CD1c-positive myeloid dendritic cell (primary cell): Measurements from ENCODE around the gene TM9SF4.
"Not testable (repeated sequence)": the region's sequence is repeated elsewhere in the genome, so short reads cannot be mapped to it uniquely, and the experiment has no call there.

ENCODE experiments used
- DNase-seq: peaks from one replicate; pipeline ENCODE4 v3.0.0-alpha.2; 2016; ENCODE audit errors: extremely low spot score

Gene TM9SF4

GRCh38 chr20:32158351-32158750, 48.8 kb downstream of the TM9SF4 start:
- no peak for DNase-seq

GRCh38 chr20:32158943-32159660, 49.6 kb downstream of the TM9SF4 start:
- DNase-seq, result no peak

- no peak for DNase-seq
Observed at GRCh38 chr20:32159766-32160221, 50.3 kb downstream of the TM9SF4 start.

- DNase-seq, result no peak
Observed at GRCh38 chr20:32160341-32160740, 50.8 kb downstream of the TM9SF4 start.

GRCh38 chr20:32162351-32162750, 52.8 kb downstream of the TM9SF4 start:
- DNase-seq, result no peak

GRCh38 chr20:32163951-32164350, 54.4 kb downstream of the TM9SF4 start:
- no peak for DNase-seq

GRCh38 chr20:32164984-32165735, 55.6 kb downstream of the TM9SF4 start:
- no peak for DNase-seq

- DNase-seq, result no peak
Observed at GRCh38 chr20:32165836-32166545, 56.5 kb downstream of the TM9SF4 start.

GRCh38 chr20:32167552-32167951, 58.0 kb downstream of the TM9SF4 start:
- DNase-seq, result no peak

GRCh38 chr20:32168184-32168910, 58.8 kb downstream of the TM9SF4 start:
- no peak for DNase-seq

- DNase-seq, result not testable (repeated sequence)
Observed at GRCh38 chr20:32177696-32178095, 68.2 kb downstream of the TM9SF4 start.

- DNase-seq, result no peak
Observed at GRCh38 chr20:32179515-32179914, 70.0 kb downstream of the TM9SF4 start.

GRCh38 chr20:32179934-32180333, 70.4 kb downstream of the TM9SF4 start:
- DNase-seq, result no peak

- DNase-seq, result no peak
Observed at GRCh38 chr20:32181606-32182005, 72.1 kb downstream of the TM9SF4 start.

- no peak for DNase-seq
Observed at GRCh38 chr20:32183947-32184635, 74.6 kb downstream of the TM9SF4 start.

- DNase-seq, result no peak
Observed at GRCh38 chr20:32184961-32185603, 75.6 kb downstream of the TM9SF4 start.

- DNase-seq, result no peak
Observed at GRCh38 chr20:32186506-32186905, 77.0 kb downstream of the TM9SF4 start.

GRCh38 chr20:32188376-32189122, 79.0 kb downstream of the TM9SF4 start:
- no peak for DNase-seq

- no peak for DNase-seq
Observed at GRCh38 chr20:32189123-32189410, 79.6 kb downstream of the TM9SF4 start.
